Measurements from ENCODE around the gene SYNE1.

DNA sequence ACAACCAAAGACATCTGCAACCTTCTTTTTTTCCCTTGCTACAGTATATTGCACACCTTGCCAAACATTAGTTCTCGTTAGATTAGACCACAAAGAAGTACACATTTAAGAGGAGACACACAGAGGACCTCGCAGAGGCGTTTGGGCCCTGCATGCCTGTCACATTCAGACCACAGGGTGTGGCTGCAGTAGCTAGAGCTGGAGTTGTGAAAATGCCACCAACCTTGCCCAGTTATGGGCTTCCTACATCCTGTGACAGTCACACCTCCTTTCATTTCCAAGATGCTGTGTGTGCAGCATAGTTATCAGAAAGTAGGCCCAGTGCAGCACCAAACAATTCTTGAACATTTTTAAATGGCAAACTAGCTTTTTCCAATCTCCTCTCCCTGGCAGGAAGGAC, 2.4 kb downstream of the SYNE1 start:
- TF ChIP-seq, protein P1, sequence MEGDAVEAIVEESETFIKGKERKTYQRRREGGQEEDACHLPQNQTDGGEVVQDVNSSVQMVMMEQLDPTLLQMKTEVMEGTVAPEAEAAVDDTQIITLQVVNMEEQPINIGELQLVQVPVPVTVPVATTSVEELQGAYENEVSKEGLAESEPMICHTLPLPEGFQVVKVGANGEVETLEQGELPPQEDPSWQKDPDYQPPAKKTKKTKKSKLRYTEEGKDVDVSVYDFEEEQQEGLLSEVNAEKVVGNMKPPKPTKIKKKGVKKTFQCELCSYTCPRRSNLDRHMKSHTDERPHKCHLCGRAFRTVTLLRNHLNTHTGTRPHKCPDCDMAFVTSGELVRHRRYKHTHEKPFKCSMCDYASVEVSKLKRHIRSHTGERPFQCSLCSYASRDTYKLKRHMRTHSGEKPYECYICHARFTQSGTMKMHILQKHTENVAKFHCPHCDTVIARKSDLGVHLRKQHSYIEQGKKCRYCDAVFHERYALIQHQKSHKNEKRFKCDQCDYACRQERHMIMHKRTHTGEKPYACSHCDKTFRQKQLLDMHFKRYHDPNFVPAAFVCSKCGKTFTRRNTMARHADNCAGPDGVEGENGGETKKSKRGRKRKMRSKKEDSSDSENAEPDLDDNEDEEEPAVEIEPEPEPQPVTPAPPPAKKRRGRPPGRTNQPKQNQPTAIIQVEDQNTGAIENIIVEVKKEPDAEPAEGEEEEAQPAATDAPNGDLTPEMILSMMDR (IDR thresholded peaks at IDR 0.05; ENCODE audit: insufficient read depth, low read length, poor library complexity, severe bottlenecking): no peak
- no peak for TF ChIP-seq EZH2phosphoT487 (conservative IDR thresholded peaks at IDR 0.05; ENCODE audit: low read length)

All from SU-DHL-6 (cell line).